HepG2 (cell line): ENCODE measurements around the gene CARD19. TPM values are rescaled to one million over a fixed set of nuclear protein-coding genes. Genes with fewer than 3 reads are reported as not detected.

Source experiments
- CC2D1A ChIP-seq: sonication (generic); formaldehyde crosslinking; IDR thresholded peaks from 2 replicates; pipeline ENCODE4 v1.8.1; 2023; ENCODE audit warnings: mild to moderate bottlenecking, missing genetic modification reagents
- CHD4 ChIP-seq: fragments of 200-600 bp; sonication (generic); IDR thresholded peaks from 2 replicates; pipeline ENCODE4 v1.7.0; 2017; ENCODE audit warnings: mild to moderate bottlenecking, low read length, borderline replicate concordance
- GATA4 ChIP-seq: sonication (generic); IDR thresholded peaks from 2 replicates; pipeline ENCODE4 v1.6.1; 2016; ENCODE audit warnings: antibody characterized with exemption, low read depth, borderline replicate concordance
- HNF4G ChIP-seq, 2 experiments: sonication (generic) in 1 of 2; formaldehyde crosslinking in 1 of 2; IDR thresholded peaks; 2 replicates each; pipeline versions ENCODE4 v1.4.0 to v1.6.1; 2011 to 2020; ENCODE audit warnings: borderline replicate concordance in 2 of 2, low read depth in 2 of 2, mild to moderate bottlenecking in 2 of 2, low read length in 1 of 2, missing genetic modification reagents in 1 of 2, moderate library complexity in 1 of 2
- JUND ChIP-seq: sonication (generic); formaldehyde crosslinking; IDR thresholded peaks from 2 replicates; pipeline ENCODE4 v1.8.0; 2022; ENCODE audit warnings: mild to moderate bottlenecking, missing genetic modification reagents
- KDM5A ChIP-seq: fragments of 200-600 bp; sonication (generic); IDR thresholded peaks from 2 replicates; pipeline ENCODE4 v1.7.0; 2018; ENCODE audit warnings: antibody characterized with exemption, mild to moderate bottlenecking, low read length, borderline replicate concordance
- MTA1 ChIP-seq: sonication (generic); formaldehyde crosslinking; IDR thresholded peaks from 2 replicates; pipeline ENCODE4 v1.4.0; 2020; ENCODE audit warnings: missing genetic modification reagents, mild to moderate bottlenecking, borderline replicate concordance
- NRL ChIP-seq: sonication (generic); formaldehyde crosslinking; IDR thresholded peaks from 2 replicates; pipeline ENCODE4 v1.5.0; 2020; ENCODE audit warnings: missing genetic modification reagents, mild to moderate bottlenecking, moderate library complexity, borderline replicate concordance
- PRDM10 ChIP-seq: sonication (generic); formaldehyde crosslinking; IDR thresholded peaks from 2 replicates; pipeline ENCODE4 v1.4.0; 2020; ENCODE audit warnings: low read depth, missing genetic modification reagents
- SPEN ChIP-seq: sonication (generic); formaldehyde crosslinking; IDR thresholded peaks from 2 replicates; pipeline ENCODE4 v1.5.1; 2020; ENCODE audit warnings: low read depth, mild to moderate bottlenecking, missing genetic modification reagents
- TAF1 ChIP-seq: sonication (generic); formaldehyde crosslinking; IDR thresholded peaks from 2 replicates; pipeline ENCODE4 v1.4.0; 2020; ENCODE audit warnings: missing genetic modification reagents
- TEF ChIP-seq: sonication (generic); formaldehyde crosslinking; IDR thresholded peaks from 2 replicates; pipeline ENCODE4 v1.5.0; 2020; ENCODE audit warnings: missing genetic modification reagents
- TFDP1 ChIP-seq: IDR thresholded peaks from 2 replicates; pipeline ENCODE4 v1.6.1; 2016; ENCODE audit warnings: missing compliant biosample characterization, missing genetic modification reagents, borderline replicate concordance
- ZMYM4 ChIP-seq: sonication (generic); formaldehyde crosslinking; IDR thresholded peaks from 2 replicates; pipeline ENCODE4 v1.8.1; 2023; ENCODE audit warnings: mild to moderate bottlenecking, missing genetic modification reagents
- ZNF234 ChIP-seq: sonication (generic); formaldehyde crosslinking; conservative IDR thresholded peaks from 2 replicates; pipeline ENCODE4 v1.5.1; 2020; ENCODE audit warnings: mild to moderate bottlenecking, missing genetic modification reagents
- ZNF329 ChIP-seq: sonication (generic); formaldehyde crosslinking; IDR thresholded peaks from 2 replicates; pipeline ENCODE4 v1.9.0; 2021; ENCODE audit warnings: low read depth, mild to moderate bottlenecking, missing genetic modification reagents
- ZNF331 ChIP-seq: sonication (generic); formaldehyde crosslinking; IDR thresholded peaks from 2 replicates; pipeline ENCODE4 v1.4.0; 2020; ENCODE audit warnings: missing genetic modification reagents
- ZNF512B ChIP-seq: sonication (generic); formaldehyde crosslinking; IDR thresholded peaks from 2 replicates; pipeline ENCODE4 v1.5.1; 2020; ENCODE audit warnings: missing genetic modification reagents, mild to moderate bottlenecking, borderline replicate concordance
- ZNF720 ChIP-seq: sonication (generic); formaldehyde crosslinking; IDR thresholded peaks from 2 replicates; pipeline ENCODE4 v1.4.0; 2020; ENCODE audit warnings: missing genetic modification reagents
- polyA plus RNA-seq, 8 experiments: library from polyadenylated mRNA; depleted of rRNA in 3 of 8; stranded (reverse) in 7 of 8; unstranded in 1 of 8; fragments of >200 nt; fragmentation: Illumina TruSeq in 4 of 8; extraction: Trizol in 4 of 8; gene quantifications; 2 replicates each; pipeline versions ENCODE4 v1.2.1 to v1.2.3, GENCODE V29; 2011 to 2016; ENCODE audit warnings: low read depth in 4 of 8, missing spikeins in 1 of 8, mixed read lengths in 1 of 8; ENCODE audit not compliant: insufficient read depth in 1 of 8
- total RNA-seq, 5 experiments: library from RNA; depleted of rRNA; stranded (reverse); fragments of >200 nt; fragmentation: Illumina TruSeq; extraction: Trizol; gene quantifications; 2 replicates each; pipeline ENCODE4 v1.2.3, GENCODE V29; 2016; ENCODE audit warnings: low read depth in 1 of 5

CARD19 gene
- total and polyA plus RNA-seq, 2 of the 13 experiments (the other 11 are each of a cell fraction or from before 2014, with no cell fraction given): 18.4 to 47.2 TPM

- TF ChIP-seq TFDP1 (CRISPR knock-in tag): no peak
- no peak for TF ChIP-seq ZNF234 (CRISPR knock-in tag)
- TF ChIP-seq ZNF331 (CRISPR knock-in tag): peak; percentile 15; the same call in 1 of the 2 replicates
- TF ChIP-seq CC2D1A: no peak
- no peak for TF ChIP-seq GATA4
- peak; percentile 80; the same call in 1 of the 2 replicates for TF ChIP-seq ZNF512B (CRISPR knock-in tag)
- peak; percentile 20; the same call in 1 of the 2 replicates for TF ChIP-seq TEF (CRISPR knock-in tag)
- TF ChIP-seq PRDM10 (CRISPR knock-in tag): no peak
- TF ChIP-seq ZMYM4 (CRISPR knock-in tag): no peak
- no peak; the same call in 1 of the 2 replicates for TF ChIP-seq KDM5A
- TF ChIP-seq HNF4G (IDR thresholded peaks at IDR 0.05; ENCODE audit: borderline replicate concordance, low read depth, low read length): no peak
- TF ChIP-seq HNF4G (CRISPR knock-in tag; IDR thresholded peaks at IDR 0.05; ENCODE audit: borderline replicate concordance, low read depth): no peak
- no peak for TF ChIP-seq NRL (CRISPR knock-in tag)
- no peak for TF ChIP-seq JUND (CRISPR knock-in tag)
- 0 out of 2 replicates have a peak, but pooled peaks have one; percentile 5 for TF ChIP-seq MTA1 (CRISPR knock-in tag)
- TF ChIP-seq TAF1 (CRISPR knock-in tag): no peak
- no peak for TF ChIP-seq SPEN
- no peak for TF ChIP-seq CHD4
- TF ChIP-seq ZNF329 (CRISPR knock-in tag): no peak
- TF ChIP-seq ZNF720 (CRISPR knock-in tag): no peak
Observed at GRCh38 chr9:93132946-93133680, 37.1 kb downstream of the CARD19 start (continued).
